Subcutaneous abdominal adipose tissue (tissue), 5 donors: ENCODE data around the gene ICAM5.
"Not testable (repeated sequence)": the region's sequence is repeated elsewhere in the genome, so short reads cannot be mapped to it uniquely, and the experiment has no call there.

Experiments used
- H3K27ac ChIP-seq: one replicate; pipeline ENCODE4 v1.7.0; 2013; ENCODE audit warnings: low read depth, mild to moderate bottlenecking, inconsistent platforms, low read length, moderate library complexity
- H3K27me3 ChIP-seq, 5 donors: one replicate each; pipeline ENCODE4 v1.7.0; 2013; ENCODE audit warnings: low read length in 5 of 5, inconsistent platforms in 1 of 5; ENCODE audit not compliant: control insufficient read depth in 5 of 5, insufficient read depth in 4 of 5
- H3K36me3 ChIP-seq, 5 donors: one replicate each; pipeline ENCODE4 v1.7.0; 2013; ENCODE audit warnings: low read length in 5 of 5; ENCODE audit not compliant: control insufficient read depth in 5 of 5, insufficient read depth in 5 of 5
- H3K4me1 ChIP-seq, 5 donors: one replicate each; pipeline ENCODE4 v1.7.0; 2013; ENCODE audit warnings: low read length in 5 of 5, mild to moderate bottlenecking in 3 of 5, moderate library complexity in 1 of 5; ENCODE audit not compliant: control insufficient read depth in 5 of 5, insufficient read depth in 5 of 5
- H3K4me3 ChIP-seq, 5 donors: one replicate each; pipeline ENCODE4 v1.7.0; 2013; ENCODE audit warnings: low read length in 5 of 5, low read depth in 1 of 5
- H3K9ac ChIP-seq, 5 donors: one replicate each; pipeline ENCODE4 v1.7.0; 2013; ENCODE audit warnings: low read length in 5 of 5, mild to moderate bottlenecking in 4 of 5, moderate library complexity in 3 of 5
- H3K9me3 ChIP-seq, 5 donors: one replicate each; pipeline ENCODE4 v1.7.0; 2013; ENCODE audit warnings: low read length in 5 of 5; ENCODE audit not compliant: control insufficient read depth in 5 of 5
- donor health status: healthy.
- donor health status: healthy.
- donor health status: healthy.
- donor health status: healthy.
- donor health status: healthy.

The ICAM5 gene

GRCh38 chr19:10270180-10270615 lies 19.6 kb upstream of the ICAM5 start:
- peaks cover 21 to 57% (median 35%) of the 10 kb centered on the region in 5 donors for H3K4me1 ChIP-seq
- peaks cover 0 to 13% (median 7%) of the 10 kb centered on the region in 5 donors for H3K36me3 ChIP-seq
- peaks cover 0 to 3% (median 0%) of the 10 kb centered on the region in 5 donors for H3K9me3 ChIP-seq
- peak overlapping the region; percentile 88 for H3K27ac ChIP-seq
- peaks cover 0 to 20% (median 0%) of the 10 kb centered on the region in 5 donors for H3K27me3 ChIP-seq
- peak overlapping the region; percentile 70 to 87 (median 83) for H3K9ac ChIP-seq
- H3K4me3 ChIP-seq = peak overlapping the region; percentile 42 to 82 (median 78)

- peak within 1 kb of the TSS; percentile 61 to 82 (median 78) for H3K4me3 ChIP-seq
- peak within 1 kb of the TSS; percentile 88 for H3K27ac ChIP-seq
- peaks cover 0 to 13% (median 9%) of the 10 kb centered on the region in 5 donors for H3K36me3 ChIP-seq
- H3K27me3 ChIP-seq = peaks cover 0 to 20% (median 0%) of the 10 kb centered on the region in 5 donors
- H3K9me3 ChIP-seq = peaks cover 0 to 3% (median 0%) of the 10 kb centered on the region in 5 donors
- H3K9ac ChIP-seq = peak within 1 kb of the TSS; percentile 70 to 87 (median 83)
- H3K4me1 ChIP-seq = peaks cover 21 to 57% (median 35%) of the 10 kb centered on the region in 5 donors
Observed at GRCh38 chr19:10270616-10271394, 18.9 kb upstream of the ICAM5 start, which contains the start of gene ICAM1. Gene ICAM1 (plus strand): TSS chr19:10271120. CDS start chr19:10271160, 40 bp downstream.

DNA sequence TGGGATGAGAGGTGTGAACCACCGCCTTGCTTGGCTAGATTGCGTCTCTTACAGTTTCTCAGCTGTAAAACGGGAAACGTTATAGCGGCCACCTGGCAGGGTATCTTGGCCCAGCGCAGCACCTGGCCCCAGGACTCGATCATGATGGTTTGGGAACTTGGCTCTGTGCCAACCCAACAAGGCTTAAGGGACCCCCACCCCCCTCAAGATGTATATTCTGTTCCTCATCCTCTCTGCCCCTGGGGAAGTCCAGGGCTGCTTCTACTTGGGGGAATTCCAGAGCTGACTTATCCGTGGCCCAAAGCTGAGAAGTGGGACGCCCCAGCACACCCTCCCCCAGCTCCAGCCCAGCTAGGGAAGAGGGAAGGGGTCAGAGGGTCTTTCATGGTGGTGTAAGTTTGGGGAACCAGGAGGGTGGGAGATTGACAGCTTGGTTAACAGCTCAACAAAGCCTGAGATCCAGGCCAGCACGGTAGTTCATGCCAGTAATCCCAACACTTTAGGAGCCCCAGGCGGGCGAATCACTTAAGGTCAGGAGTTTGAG lies 18.1 kb upstream of the ICAM5 start:
- Histone ChIP-seq H3K9ac (peak overlapping the region in 4 of 5 donors; percentile 65 to 83 (median 80)), H3K27ac (peak overlapping the region; percentile 88), H3K27me3 (peaks cover 0 to 20% (median 0%) of the 10 kb centered on the region in 5 donors), H3K36me3 (peaks cover 0 to 16% (median 11%) of the 10 kb centered on the region in 5 donors), H3K9me3 (peaks cover 0 to 3% (median 0%) of the 10 kb centered on the region in 5 donors), H3K4me1 (peaks cover 21 to 57% (median 35%) of the 10 kb centered on the region in 5 donors), H3K4me3 (peak overlapping the region; percentile 61 to 82 (median 78))

DNA sequence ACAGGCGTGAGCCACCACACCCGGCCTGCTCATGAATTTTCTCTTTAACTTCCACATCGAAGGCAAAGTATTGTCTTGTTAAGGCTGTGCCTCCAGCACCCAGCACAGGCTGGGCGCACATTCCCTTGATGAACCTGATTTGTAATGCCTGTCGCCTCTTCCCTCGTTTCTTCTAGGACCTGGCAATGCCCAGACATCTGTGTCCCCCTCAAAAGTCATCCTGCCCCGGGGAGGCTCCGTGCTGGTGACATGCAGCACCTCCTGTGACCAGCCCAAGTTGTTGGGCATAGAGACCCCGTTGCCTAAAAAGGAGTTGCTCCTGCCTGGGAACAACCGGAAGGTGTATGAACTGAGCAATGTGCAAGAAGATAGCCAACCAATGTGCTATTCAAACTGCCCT lies 15.2 kb upstream of the ICAM5 start:
- Histone ChIP-seq H3K36me3 (peaks cover 0 to 41% (median 24%) of the 10 kb centered on the region in 5 donors), H3K4me3 (no peak overlapping the region)

DNA sequence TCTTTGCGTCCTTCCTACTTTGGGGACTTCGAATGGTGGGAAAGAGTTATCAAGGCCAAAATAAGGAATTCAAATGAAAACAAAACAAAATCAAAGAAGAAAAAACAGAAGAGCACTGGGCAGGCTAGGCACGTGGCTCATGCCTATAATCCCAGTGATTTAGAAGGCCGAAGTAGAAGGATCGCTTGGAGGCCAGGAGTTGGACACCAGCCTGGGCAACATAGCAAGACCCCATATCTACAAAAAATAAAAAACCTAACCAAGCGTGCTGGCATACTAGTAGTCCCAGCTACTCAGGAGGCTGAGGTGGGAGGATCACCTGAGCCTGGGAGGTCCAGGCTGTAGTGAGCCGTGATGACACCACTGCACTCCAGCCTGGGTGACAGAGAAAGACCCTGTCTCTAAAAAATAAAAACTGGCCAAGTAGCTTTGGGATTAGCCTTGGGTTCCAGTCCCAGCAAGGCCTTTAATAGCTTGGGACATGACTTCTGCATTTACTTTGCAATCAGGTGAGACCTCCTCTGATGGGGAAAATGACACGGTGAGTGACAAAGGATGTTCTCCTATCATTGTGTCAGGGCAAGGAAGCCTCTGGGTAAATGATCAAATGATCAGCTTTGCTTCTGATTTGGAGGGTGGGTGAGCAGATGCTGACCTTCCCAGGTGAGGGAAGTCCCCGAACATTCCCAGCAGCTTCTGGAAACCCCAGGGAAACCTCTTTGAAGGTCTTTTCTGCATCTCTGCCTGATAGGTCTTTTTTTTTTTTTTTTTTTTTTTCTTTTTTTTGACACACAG lies 11.8 kb upstream of the ICAM5 start:
- H3K4me1 ChIP-seq = peaks cover 0 to 5% (median under 1%) of the 10 kb centered on the region in 5 donors
- no peak overlapping the region for H3K9ac ChIP-seq
- peaks cover 0 to 60% (median 25%) of the 10 kb centered on the region in 5 donors for H3K36me3 ChIP-seq
- H3K4me3 ChIP-seq = no peak overlapping the region
- H3K9me3 ChIP-seq = no peaks in the 10 kb centered on the region
- no peak overlapping the region for H3K27ac ChIP-seq
- H3K27me3 ChIP-seq = no peaks in the 10 kb centered on the region

More for the DNA sequence above, 15.2 kb upstream of the ICAM5 start:
- peaks cover 10 to 38% (median 24%) of the 10 kb centered on the region in 5 donors for H3K4me1 ChIP-seq
- peaks cover 0 to 1% (median 0%) of the 10 kb centered on the region in 5 donors for H3K9me3 ChIP-seq
- H3K27me3 ChIP-seq = peaks cover 0 to 16% (median 0%) of the 10 kb centered on the region in 5 donors
- H3K27ac ChIP-seq = no peak overlapping the region
- no peak overlapping the region for H3K9ac ChIP-seq

GRCh38 chr19:10278935-10279334 lies 10.8 kb upstream of the ICAM5 start:
- no peak overlapping the region for H3K9ac ChIP-seq
- no peaks in the 10 kb centered on the region for H3K27me3 ChIP-seq
- H3K36me3 ChIP-seq = peaks cover 0 to 70% (median 34%) of the 10 kb centered on the region in 5 donors
- peaks cover 0 to 4% (median 0%) of the 10 kb centered on the region in 5 donors for H3K4me1 ChIP-seq
- H3K9me3 ChIP-seq = no peaks in the 10 kb centered on the region
- H3K4me3 ChIP-seq = no peak overlapping the region
- no peak overlapping the region for H3K27ac ChIP-seq

DNA sequence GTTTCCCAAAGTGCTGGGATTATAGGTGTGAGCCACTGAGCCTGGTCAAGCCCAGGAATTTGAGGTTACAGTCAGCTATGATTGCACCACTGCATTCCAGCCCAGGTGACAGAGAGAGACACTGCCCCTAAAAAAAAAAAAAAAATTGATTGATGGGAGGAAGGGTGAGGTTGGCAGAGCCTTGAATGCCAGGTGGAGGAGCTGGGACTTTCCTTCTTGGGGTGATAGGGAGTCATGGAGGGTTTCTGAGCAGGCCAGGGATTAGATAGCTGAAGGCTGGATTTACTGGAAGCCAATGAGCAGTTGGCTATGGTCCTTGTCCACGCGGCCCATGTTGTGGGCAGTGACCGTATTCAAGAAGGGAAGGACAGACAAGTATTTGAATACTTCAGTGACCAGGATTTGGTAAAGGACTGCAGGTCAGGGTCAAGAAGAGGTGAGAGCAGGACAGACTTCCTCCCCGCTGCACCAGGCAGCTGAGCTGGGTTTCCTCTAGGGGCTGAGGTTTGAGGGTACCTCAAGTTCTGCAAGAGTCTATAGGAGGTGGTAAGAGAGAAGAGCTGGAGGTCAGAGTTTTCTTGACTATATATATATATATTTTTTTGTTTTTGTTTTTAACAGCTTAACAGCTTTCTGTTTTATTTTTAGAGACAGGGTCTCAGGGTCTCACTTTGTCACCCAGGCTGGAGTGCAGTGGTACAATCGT lies 9.9 kb upstream of the ICAM5 start:
- H3K36me3 ChIP-seq = peaks cover 0 to 73% (median 40%) of the 10 kb centered on the region in 5 donors

DNA sequence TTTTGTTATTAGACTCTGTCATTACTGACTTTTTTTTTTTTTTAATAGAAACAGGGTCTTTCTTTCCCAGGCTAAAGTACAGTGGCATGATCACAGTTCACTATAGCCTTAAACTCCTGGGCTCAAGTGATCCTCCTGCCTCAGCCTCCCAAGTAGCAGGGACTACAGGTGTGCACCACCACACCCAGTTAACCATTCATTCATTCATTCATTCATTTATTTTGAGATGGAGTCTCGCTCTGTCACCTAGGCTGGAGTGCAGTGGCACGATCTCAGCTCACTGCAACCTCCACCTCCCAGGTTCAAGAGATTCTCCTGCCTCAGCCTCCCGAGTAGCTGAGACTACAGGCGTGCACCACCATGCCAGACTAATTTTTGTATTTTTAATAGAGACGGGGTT lies 7.7 kb upstream of the ICAM5 start:
- H3K9me3 ChIP-seq, H3K4me3 ChIP-seq: not testable (repeated sequence)
- H3K36me3 ChIP-seq = peaks cover 0 to 76% (median 45%) of the 10 kb centered on the region in 5 donors

More for the DNA sequence above, 9.9 kb upstream of the ICAM5 start:
- Histone ChIP-seq H3K4me1 (peaks cover 0 to 3% (median 0%) of the 10 kb centered on the region in 5 donors), H3K4me3 (no peak overlapping the region), H3K9me3 (no peaks in the 10 kb centered on the region), H3K9ac (no peak overlapping the region), H3K27me3 (no peaks in the 10 kb centered on the region), H3K27ac (no peak overlapping the region)

More for the DNA sequence above, 7.7 kb upstream of the ICAM5 start:
- H3K27me3 ChIP-seq, H3K27ac ChIP-seq, H3K9ac ChIP-seq: not testable (repeated sequence)
- H3K4me1 ChIP-seq = peaks cover 3 to 23% (median 11%) of the 10 kb centered on the region in 5 donors
